GM12878 (cell line): ENCODE results near the gene MRM1. TPM values are rescaled to one million over a fixed set of nuclear protein-coding genes. Genes with fewer than 3 reads are reported as not detected.

Source experiments
- ATAC-seq: fragments of 200-7000 bp; cut with Tn5 transposase; 3 replicates; pipeline ENCODE4 v1.9.1; 2020; ENCODE audit warnings: mild to moderate bottlenecking, moderate library complexity
- BruUV-seq: library from RNA; stranded (reverse); fragments of 400-500 nt; replicated peaks from 2 replicates; lab custom pipeline; 2021; lab: Mats Ljungman, UMichigan
- CTCF ChIA-PET: fragments of 300-600 bp; sonication (Branson Sonifier 250); formaldehyde crosslinking; extraction: SDS; loops from one replicate; lab custom pipeline; 2021; ENCODE audit warnings: inconsistent platforms; lab: Yijun Ruan, JAX
- POLR2A ChIA-PET: fragments of 350-600 bp; formaldehyde crosslinking; extraction: SDS; loops from one replicate; lab custom pipeline; 2021; ENCODE audit warnings: inconsistent platforms; lab: Charles Lee
- RAD21 ChIA-PET: fragments of 300-600 bp; sonication (Branson Sonifier 250); formaldehyde crosslinking; loops from one replicate; lab custom pipeline; 2023; ENCODE audit warnings: antibody characterized with exemption; ENCODE audit not compliant: unreplicated experiment; lab: Charles Lee
- SMC1A ChIA-PET: fragments of 300-600 bp; sonication (Branson Sonifier 250); formaldehyde crosslinking; loops from one replicate; lab custom pipeline; 2023; ENCODE audit not compliant: unreplicated experiment, uncharacterized antibody; lab: Charles Lee
- DNase-seq: peaks from one replicate; pipeline ENCODE4 v3.0.0-alpha.2; 2011; ENCODE audit warnings: low read depth, low spot score
- FAIRE-seq: peaks from 3 replicates; lab custom pipeline; 2011; peaks lifted over from hg19 to GRCh38; lab: Jason Lieb, UNC
- H2AFZ ChIP-seq: 2 replicates; pipeline ENCODE4 v1.6.0; 2011; ENCODE audit warnings: low read depth, low read length, control low read depth; ENCODE audit not compliant: control insufficient read depth
- H3K27ac ChIP-seq: 2 replicates; pipeline ENCODE4 v1.5.1; 2011; ENCODE audit warnings: control low read depth; ENCODE audit not compliant: control insufficient read depth, insufficient read depth
- H3K27me3 ChIP-seq, 2 experiments: replicated peaks in 1 of 2; 2 replicates each; pipeline versions ENCODE4 v1.6.0 to v1.6.1; 2011; ENCODE audit warnings: low read length in 1 of 2; ENCODE audit not compliant: control insufficient read depth in 2 of 2, insufficient read depth in 2 of 2
- H3K36me3 ChIP-seq, 2 experiments: 2 replicates each; pipeline ENCODE4 v1.5.1; 2011; ENCODE audit warnings: low read length in 1 of 2; ENCODE audit not compliant: control insufficient read depth in 2 of 2, insufficient read depth in 2 of 2
- H3K4me1 ChIP-seq: 2 replicates; pipeline ENCODE4 v1.6.1; 2011; ENCODE audit warnings: mild to moderate bottlenecking, low read length, moderate library complexity, mixed read lengths; ENCODE audit not compliant: control insufficient read depth, insufficient read depth
- H3K4me2 ChIP-seq: 2 replicates; pipeline ENCODE4 v1.6.0; 2011; ENCODE audit warnings: control low read depth; ENCODE audit not compliant: control insufficient read depth, insufficient read depth
- H3K4me3 ChIP-seq: fragments of 200-600 bp; sonication (generic); 2 replicates; pipeline ENCODE4 v1.5.1; 2016
- H3K79me2 ChIP-seq: 2 replicates; pipeline ENCODE4 v1.6.0; 2011; ENCODE audit warnings: low read length; ENCODE audit not compliant: control insufficient read depth, insufficient read depth
- H3K9ac ChIP-seq: 2 replicates; pipeline ENCODE4 v1.8.0; 2011; ENCODE audit warnings: low read length, control low read depth, mixed read lengths; ENCODE audit not compliant: control insufficient read depth, insufficient read depth
- H3K9me3 ChIP-seq: replicated peaks from 3 replicates; pipeline ENCODE4 v1.5.1; 2011; ENCODE audit warnings: mild to moderate bottlenecking, low read length; ENCODE audit not compliant: control insufficient read depth, insufficient read depth
- H4K20me1 ChIP-seq: 2 replicates; pipeline ENCODE4 v1.6.0; 2011; ENCODE audit not compliant: control insufficient read depth, insufficient read depth
- CREB1 ChIP-seq: IDR thresholded peaks from 2 replicates; pipeline ENCODE4 v1.6.1; 2012; ENCODE audit warnings: low read depth, mild to moderate bottlenecking, inconsistent platforms
- FOS ChIP-seq: IDR thresholded peaks from 3 replicates; pipeline ENCODE4 v1.6.1; 2011; ENCODE audit warnings: borderline replicate concordance; ENCODE audit not compliant: insufficient read length; ENCODE audit errors: extremely low read depth
- HCFC1 ChIP-seq: fragments of 150-350 bp; IDR thresholded peaks from 2 replicates; pipeline ENCODE4 v1.6.1; 2014; ENCODE audit warnings: low read length
- IRF4 ChIP-seq: IDR thresholded peaks from 2 replicates; pipeline ENCODE4 v1.6.1; 2011; ENCODE audit warnings: low read depth, low read length
- KLF5 ChIP-seq: fragments of 450-650 bp; IDR thresholded peaks from 2 replicates; pipeline ENCODE4 v1.6.1; 2014; ENCODE audit warnings: mild to moderate bottlenecking; ENCODE audit not compliant: partially characterized antibody
- TBL1XR1 ChIP-seq: IDR thresholded peaks from 2 replicates; pipeline ENCODE4 v1.6.1; 2012; ENCODE audit warnings: low read depth, low read length, improper control_type of control experiment
- ZBED1 ChIP-seq: IDR thresholded peaks from 2 replicates; pipeline ENCODE4 v1.6.1; 2016; ENCODE audit warnings: borderline replicate concordance
- ZNF274 ChIP-seq: IDR thresholded peaks from one replicate; pipeline ENCODE4 v1.8.0; 2011; ENCODE audit not compliant: insufficient read length, insufficient read depth
- ZNF622 ChIP-seq: fragments of 450-650 bp; IDR thresholded peaks from 2 replicates; pipeline ENCODE4 v1.6.1; 2017; ENCODE audit warnings: mild to moderate bottlenecking, inconsistent platforms
- WGBS: methylation state at CpG from one replicate; pipeline ENCODE4 v1.1.6; 2016; ENCODE audit warnings: low lambda C conversion rate; ENCODE audit not compliant: insufficient replicate concordance, insufficient coverage; ENCODE audit errors: missing lambda C conversion rate; 5-methylcytosine and 5-hydroxymethylcytosine counted together
- in situ Hi-C: fragments of 300-500 bp; cut with MboI; formaldehyde crosslinking; loops from 9 replicates; pipeline ENCODE4 v1.14.3; 2018; ENCODE audit warnings: mixed read lengths
- intact Hi-C: fragments of 100-400 bp; cut with micrococcal nuclease; formaldehyde crosslinking; loops from one replicate; pipeline ENCODE4 v1.14.2; 2022; ENCODE audit not compliant: unreplicated experiment
- polyA plus RNA-seq, 11 experiments: library from polyadenylated mRNA; depleted of rRNA in 4 of 11; unstranded in 6 of 11; stranded (reverse) in 5 of 11; fragments of >200 nt; fragmentation: Nextera tagmentation in 4 of 11; fragmentation: Illumina TruSeq in 1 of 11; extraction: Ambion mirVana in 4 of 11; extraction: Trizol in 1 of 11; gene quantifications; 1 replicate in 1 of 11; 2 replicates in 10 of 11; pipeline versions ENCODE4 v1.2.1 to v1.2.3, GENCODE V29; 2011 to 2016; ENCODE audit warnings: inconsistent platforms in 2 of 11, missing spikeins in 2 of 11, low read depth in 1 of 11
- total RNA-seq, 4 experiments: library from RNA; depleted of rRNA in 3 of 4; stranded (reverse); fragments of >200 nt in 3 of 4; fragmentation: Illumina TruSeq in 1 of 4; extraction: Trizol in 1 of 4; gene quantifications; 2 replicates each; pipeline versions ENCODE4 v1.2.1 to v1.2.3, GENCODE V29; 2013 to 2021
- TF ChIP-seq, protein P1 (sequence below): fragments of 450-650 bp; IDR thresholded peaks from 2 replicates; pipeline ENCODE4 v1.6.1; 2017; ENCODE audit warnings: mild to moderate bottlenecking, moderate library complexity
- TF ChIP-seq, protein P2 (sequence below): IDR thresholded peaks from 2 replicates; pipeline ENCODE4 v1.6.1; 2011; ENCODE audit warnings: low read depth, mild to moderate bottlenecking, low read length, moderate library complexity, borderline replicate concordance; ENCODE audit errors: extremely low read depth
- TF ChIP-seq, protein P3 (sequence below): fragments of 450-650 bp; IDR thresholded peaks from 2 replicates; pipeline ENCODE4 v1.6.1; 2017; ENCODE audit warnings: mild to moderate bottlenecking
- TF ChIP-seq, protein P4 (sequence below): IDR thresholded peaks from 2 replicates; pipeline ENCODE4 v1.6.1; 2011; ENCODE audit warnings: mild to moderate bottlenecking, low read depth, low read length, moderate library complexity; ENCODE audit not compliant: insufficient replicate concordance

MRM1 gene
- total and polyA plus RNA-seq, 10 of the 15 experiments (the other 5 are each of a cell fraction or from before 2014, with no cell fraction given), result 0.23 to 16.9 (median 13.2) TPM

DNA sequence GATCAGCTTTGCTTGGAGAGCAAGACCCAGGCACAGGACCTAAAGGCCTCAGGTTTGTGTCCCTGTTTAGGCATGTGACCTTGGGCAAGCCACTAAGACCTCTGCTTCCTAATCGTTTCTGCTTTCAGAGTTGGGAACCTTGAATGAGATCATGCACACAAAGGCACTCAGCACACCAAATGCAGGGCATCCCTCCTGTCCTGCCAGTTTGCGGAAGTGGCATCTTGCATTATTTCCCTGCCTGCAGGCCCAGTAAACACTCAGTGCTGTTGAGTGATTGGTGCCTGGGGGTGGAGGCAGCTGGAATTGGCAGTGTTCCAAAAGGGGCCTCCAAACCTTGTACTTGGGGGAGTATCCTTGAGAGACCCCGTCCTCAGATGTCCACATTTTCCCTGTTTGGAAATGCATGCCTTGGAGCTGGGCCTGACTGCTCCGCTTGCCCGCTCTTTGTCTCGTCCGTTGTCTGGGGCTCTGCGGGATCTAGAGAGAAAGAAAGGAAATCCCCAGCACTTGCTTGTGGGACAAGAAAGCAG lies 28.7 kb downstream of the MRM1 start:
- 50% methylated on average over 8 of the region's 8 CpGs for WGBS
- Histone ChIP-seq H4K20me1 (no peaks in the 10 kb centered on the region), H3K9me3 (no peaks in the 10 kb centered on the region), H3K4me3 (no peak overlapping the region), H3K9ac (no peak overlapping the region), H3K36me3 (no peaks in the 10 kb centered on the region), H3K27ac (no peak overlapping the region), H3K27me3 (peaks cover 0 to 2% of the 10 kb centered on the region in 2 experiments; a peak in 2 of 4 replicates), H3K4me2 (no peak overlapping the region), H2AFZ (no peak overlapping the region), H3K79me2 (no peaks in the 10 kb centered on the region), H3K4me1 (no peaks in the 10 kb centered on the region)
- no peak for DNase-seq
- ChIA-PET CTCF (interaction anchor here (0.6 to 9.3 kb wide), 6 partner anchors 27 to 743 kb away, joined by 4 to 91 read pairs (median 15); partner anchors contain the start of gene MRM1), SMC1A (interaction anchor here (1.2 to 4.5 kb wide), 3 partner anchors 43 to 610 kb away, joined by 3 to 25 read pairs (median 4); no protein-coding TSS in a partner anchor), POLR2A (no interaction called here), RAD21 (interaction anchor here (1.3 to 1.8 kb wide), 4 partner anchors 27 to 611 kb away, joined by 3 to 8 read pairs (median 4); no protein-coding TSS in a partner anchor)
- intact Hi-C loops, result loop anchor here (1.0 to 10.0 kb wide), 5 partner anchors 75 to 742 kb away; no protein-coding TSS in a partner anchor
- FAIRE-seq, result no peak
- in situ Hi-C loops, result loop anchor here (5.0 to 25.0 kb wide), 3 partner anchors 47 to 1182 kb away; no protein-coding TSS in a partner anchor
- ATAC-seq, result no peak
- TF ChIP-seq IRF4 (no peak), TBL1XR1 (no peak), ZNF274 (no peak), ZNF622 (no peak), ZBED1 (no peak), FOS (no peak), CREB1 (no peak), KLF5 (no peak), HCFC1 (no peak)
- TF ChIP-seq, protein P1, sequence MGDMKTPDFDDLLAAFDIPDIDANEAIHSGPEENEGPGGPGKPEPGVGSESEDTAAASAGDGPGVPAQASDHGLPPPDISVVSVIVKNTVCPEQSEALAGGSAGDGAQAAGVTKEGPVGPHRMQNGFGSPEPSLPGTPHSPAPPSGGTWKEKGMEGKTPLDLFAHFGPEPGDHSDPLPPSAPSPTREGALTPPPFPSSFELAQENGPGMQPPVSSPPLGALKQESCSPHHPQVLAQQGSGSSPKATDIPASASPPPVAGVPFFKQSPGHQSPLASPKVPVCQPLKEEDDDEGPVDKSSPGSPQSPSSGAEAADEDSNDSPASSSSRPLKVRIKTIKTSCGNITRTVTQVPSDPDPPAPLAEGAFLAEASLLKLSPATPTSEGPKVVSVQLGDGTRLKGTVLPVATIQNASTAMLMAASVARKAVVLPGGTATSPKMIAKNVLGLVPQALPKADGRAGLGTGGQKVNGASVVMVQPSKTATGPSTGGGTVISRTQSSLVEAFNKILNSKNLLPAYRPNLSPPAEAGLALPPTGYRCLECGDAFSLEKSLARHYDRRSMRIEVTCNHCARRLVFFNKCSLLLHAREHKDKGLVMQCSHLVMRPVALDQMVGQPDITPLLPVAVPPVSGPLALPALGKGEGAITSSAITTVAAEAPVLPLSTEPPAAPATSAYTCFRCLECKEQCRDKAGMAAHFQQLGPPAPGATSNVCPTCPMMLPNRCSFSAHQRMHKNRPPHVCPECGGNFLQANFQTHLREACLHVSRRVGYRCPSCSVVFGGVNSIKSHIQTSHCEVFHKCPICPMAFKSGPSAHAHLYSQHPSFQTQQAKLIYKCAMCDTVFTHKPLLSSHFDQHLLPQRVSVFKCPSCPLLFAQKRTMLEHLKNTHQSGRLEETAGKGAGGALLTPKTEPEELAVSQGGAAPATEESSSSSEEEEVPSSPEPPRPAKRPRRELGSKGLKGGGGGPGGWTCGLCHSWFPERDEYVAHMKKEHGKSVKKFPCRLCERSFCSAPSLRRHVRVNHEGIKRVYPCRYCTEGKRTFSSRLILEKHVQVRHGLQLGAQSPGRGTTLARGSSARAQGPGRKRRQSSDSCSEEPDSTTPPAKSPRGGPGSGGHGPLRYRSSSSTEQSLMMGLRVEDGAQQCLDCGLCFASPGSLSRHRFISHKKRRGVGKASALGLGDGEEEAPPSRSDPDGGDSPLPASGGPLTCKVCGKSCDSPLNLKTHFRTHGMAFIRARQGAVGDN, result no peak
- TF ChIP-seq, protein P2, sequence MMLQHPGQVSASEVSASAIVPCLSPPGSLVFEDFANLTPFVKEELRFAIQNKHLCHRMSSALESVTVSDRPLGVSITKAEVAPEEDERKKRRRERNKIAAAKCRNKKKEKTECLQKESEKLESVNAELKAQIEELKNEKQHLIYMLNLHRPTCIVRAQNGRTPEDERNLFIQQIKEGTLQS, result no peak
- TF ChIP-seq, protein P3, sequence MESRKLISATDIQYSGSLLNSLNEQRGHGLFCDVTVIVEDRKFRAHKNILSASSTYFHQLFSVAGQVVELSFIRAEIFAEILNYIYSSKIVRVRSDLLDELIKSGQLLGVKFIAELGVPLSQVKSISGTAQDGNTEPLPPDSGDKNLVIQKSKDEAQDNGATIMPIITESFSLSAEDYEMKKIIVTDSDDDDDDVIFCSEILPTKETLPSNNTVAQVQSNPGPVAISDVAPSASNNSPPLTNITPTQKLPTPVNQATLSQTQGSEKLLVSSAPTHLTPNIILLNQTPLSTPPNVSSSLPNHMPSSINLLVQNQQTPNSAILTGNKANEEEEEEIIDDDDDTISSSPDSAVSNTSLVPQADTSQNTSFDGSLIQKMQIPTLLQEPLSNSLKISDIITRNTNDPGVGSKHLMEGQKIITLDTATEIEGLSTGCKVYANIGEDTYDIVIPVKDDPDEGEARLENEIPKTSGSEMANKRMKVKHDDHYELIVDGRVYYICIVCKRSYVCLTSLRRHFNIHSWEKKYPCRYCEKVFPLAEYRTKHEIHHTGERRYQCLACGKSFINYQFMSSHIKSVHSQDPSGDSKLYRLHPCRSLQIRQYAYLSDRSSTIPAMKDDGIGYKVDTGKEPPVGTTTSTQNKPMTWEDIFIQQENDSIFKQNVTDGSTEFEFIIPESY, result no peak
- TF ChIP-seq, protein P4, sequence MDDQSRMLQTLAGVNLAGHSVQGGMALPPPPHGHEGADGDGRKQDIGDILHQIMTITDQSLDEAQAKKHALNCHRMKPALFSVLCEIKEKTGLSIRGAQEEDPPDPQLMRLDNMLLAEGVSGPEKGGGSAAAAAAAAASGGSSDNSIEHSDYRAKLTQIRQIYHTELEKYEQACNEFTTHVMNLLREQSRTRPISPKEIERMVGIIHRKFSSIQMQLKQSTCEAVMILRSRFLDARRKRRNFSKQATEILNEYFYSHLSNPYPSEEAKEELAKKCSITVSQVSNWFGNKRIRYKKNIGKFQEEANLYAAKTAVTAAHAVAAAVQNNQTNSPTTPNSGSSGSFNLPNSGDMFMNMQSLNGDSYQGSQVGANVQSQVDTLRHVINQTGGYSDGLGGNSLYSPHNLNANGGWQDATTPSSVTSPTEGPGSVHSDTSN, result no peak
- BruUV-seq, result no TSS peak
